ENCODE data around the gene GPER1.

The GPER1 gene

GRCh38 chr7:1091644-1092027, 3.7 kb downstream of the GPER1 start:
- no peak for DNase-seq

GRCh38 chr7:1092161-1092632, 4.3 kb downstream of the GPER1 start:
- no peak for DNase-seq

GRCh38 chr7:1092806-1093501, 5.0 kb downstream of the GPER1 start:
- no peak for DNase-seq

GRCh38 chr7:1093502-1093843, 5.6 kb downstream of the GPER1 start:
- DNase-seq, result no peak

- no peak for DNase-seq
These were observed 6.1 kb downstream of the GPER1 start for GRCh38 chr7:1093916-1094508.

GRCh38 chr7:1094870-1095269, 7.0 kb downstream of the GPER1 start:
- no peak for DNase-seq

- DNase-seq, result no peak
These were observed 7.8 kb downstream of the GPER1 start for GRCh38 chr7:1095621-1096155.

- DNase-seq, result no peak
These were observed 8.5 kb downstream of the GPER1 start for GRCh38 chr7:1096156-1097119.

GRCh38 chr7:1097120-1097504, 9.2 kb downstream of the GPER1 start:
- no peak for DNase-seq

- DNase-seq, result no peak
These were observed 10.6 kb downstream of the GPER1 start for GRCh38 chr7:1098243-1099153.

- DNase-seq, result no peak
These were observed 11.2 kb downstream of the GPER1 start for GRCh38 chr7:1099154-1099542.

GRCh38 chr7:1099637-1100036, 11.7 kb downstream of the GPER1 start:
- DNase-seq, result no peak

- no peak for DNase-seq
These were observed 12.5 kb downstream of the GPER1 start for GRCh38 chr7:1100386-1100785.

- DNase-seq, result no peak
These were observed 13.1 kb downstream of the GPER1 start for GRCh38 chr7:1100834-1101562.

GRCh38 chr7:1101563-1102431, 13.9 kb downstream of the GPER1 start:
- no peak for DNase-seq

GRCh38 chr7:1103009-1103788, 15.3 kb downstream of the GPER1 start:
- no peak for DNase-seq

GRCh38 chr7:1103789-1104515, 16.0 kb downstream of the GPER1 start:
- no peak for DNase-seq

GRCh38 chr7:1104516-1105179, 16.7 kb downstream of the GPER1 start:
- no peak for DNase-seq

- no peak for DNase-seq
These were observed 17.3 kb downstream of the GPER1 start for GRCh38 chr7:1105189-1105588.

Data from T1000 (cell line).